Uterus (tissue), 2 donors: ENCODE measurements around the gene GRIN2B.

ENCODE experiments used
- CTCF ChIP-seq, 4 experiments: fragments of 200-600 bp in 2 of 4; fragments of 450-650 bp in 2 of 4; sonication (generic) in 2 of 4; IDR thresholded peaks; one replicate each; pipeline ENCODE4 v1.5.1; 2016 to 2019; ENCODE audit warnings: antibody characterized with exemption in 4 of 4, mild to moderate bottlenecking in 2 of 4, moderate library complexity in 1 of 4
- POLR2A ChIP-seq, 2 donors: fragments of 450-650 bp; IDR thresholded peaks; one replicate each; pipeline ENCODE4 v1.6.1; 2016; ENCODE audit warnings: antibody characterized with exemption in 2 of 2, mild to moderate bottlenecking in 1 of 2, moderate library complexity in 1 of 2

GRCh38 chr12:13978876-13979275, 2.5 kb downstream of the GRIN2B start:
- TF ChIP-seq CTCF (IDR thresholded peaks at IDR 0.05), result no peak
- no peak for TF ChIP-seq POLR2A (IDR thresholded peaks at IDR 0.05)
